T47D (cell line): ENCODE data around the gene AUTS2.

Experiments used
- DNase-seq, 2 experiments: peaks; one replicate each; pipeline versions ENCODE4 v3.0.0 to v3.0.0-alpha.2; 2011 to 2012; ENCODE audit warnings: low read depth in 1 of 2, low spot score in 1 of 2
- JUND ChIP-seq: IDR thresholded peaks from 2 replicates; pipeline ENCODE4 v1.6.1; 2012; ENCODE audit warnings: low read depth
- in situ Hi-C: cut with HindIII; loops from 2 replicates; pipeline ENCODE4 v1.10.0; 2016; ENCODE audit warnings: low sequenced_read_pairs, low pct_unique_long_range_greater_than_20kb

The AUTS2 gene

GRCh38 chr7:70730451-70731110 lies 1132.3 kb downstream of the AUTS2 start:
- no peak for TF ChIP-seq JUND
- no peak for DNase-seq
- in situ Hi-C loops, result no loop called here

- in situ Hi-C loops, result no loop called here
- no peak for TF ChIP-seq JUND
- no peak for DNase-seq
These were observed 1134.8 kb downstream of the AUTS2 start for GRCh38 chr7:70733090-70733489.

DNA sequence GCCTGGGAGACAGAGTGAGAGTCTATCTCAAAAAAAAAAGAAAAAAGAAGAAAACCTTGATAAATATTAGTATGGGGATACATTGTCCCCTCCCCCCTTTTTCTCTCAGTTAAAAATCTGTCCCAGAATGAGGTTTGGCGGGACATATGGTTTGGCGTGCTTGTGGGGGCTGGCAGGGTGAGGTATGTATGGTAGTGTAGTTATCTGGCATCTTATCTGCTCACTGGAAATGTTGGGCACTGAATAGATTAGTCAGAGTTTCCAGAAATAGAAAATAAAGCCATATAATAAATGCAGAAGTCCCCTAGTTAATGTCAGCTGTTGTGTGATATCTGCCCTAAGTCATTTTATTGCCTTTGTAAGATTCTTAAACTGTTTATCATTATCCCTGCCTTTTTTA lies 1136.1 kb downstream of the AUTS2 start:
- in situ Hi-C loops, result no loop called here
- no peak for TF ChIP-seq JUND
- no peak for DNase-seq

DNA sequence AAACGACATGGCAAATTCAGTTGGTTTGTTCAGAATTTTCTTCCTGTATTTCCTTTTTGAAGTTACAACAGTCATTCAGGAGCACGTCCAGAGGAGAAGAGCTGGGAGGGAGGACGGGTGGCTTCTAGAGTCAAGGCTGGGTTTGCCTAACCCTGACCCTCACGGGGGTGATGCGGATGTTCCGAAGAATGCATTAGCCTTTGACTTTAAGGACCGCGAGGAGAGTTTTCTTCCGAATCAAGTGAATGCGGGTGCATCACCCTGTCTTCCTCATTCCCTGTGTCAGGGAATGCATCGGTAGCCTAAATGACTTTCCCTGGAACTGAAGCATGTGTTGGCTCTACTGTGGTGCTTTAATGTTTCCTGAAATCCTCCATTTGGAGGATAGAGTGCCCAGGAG lies 1137.0 kb downstream of the AUTS2 start:
- in situ Hi-C loops, result no loop called here
- peak in 1 of 2 experiments; percentile 50 for DNase-seq
- TF ChIP-seq JUND, result no peak

- in situ Hi-C loops, result no loop called here
- peak in 1 of 2 experiments; percentile 61 for DNase-seq
These were observed 1138.6 kb downstream of the AUTS2 start for GRCh38 chr7:70736715-70737460.

DNA sequence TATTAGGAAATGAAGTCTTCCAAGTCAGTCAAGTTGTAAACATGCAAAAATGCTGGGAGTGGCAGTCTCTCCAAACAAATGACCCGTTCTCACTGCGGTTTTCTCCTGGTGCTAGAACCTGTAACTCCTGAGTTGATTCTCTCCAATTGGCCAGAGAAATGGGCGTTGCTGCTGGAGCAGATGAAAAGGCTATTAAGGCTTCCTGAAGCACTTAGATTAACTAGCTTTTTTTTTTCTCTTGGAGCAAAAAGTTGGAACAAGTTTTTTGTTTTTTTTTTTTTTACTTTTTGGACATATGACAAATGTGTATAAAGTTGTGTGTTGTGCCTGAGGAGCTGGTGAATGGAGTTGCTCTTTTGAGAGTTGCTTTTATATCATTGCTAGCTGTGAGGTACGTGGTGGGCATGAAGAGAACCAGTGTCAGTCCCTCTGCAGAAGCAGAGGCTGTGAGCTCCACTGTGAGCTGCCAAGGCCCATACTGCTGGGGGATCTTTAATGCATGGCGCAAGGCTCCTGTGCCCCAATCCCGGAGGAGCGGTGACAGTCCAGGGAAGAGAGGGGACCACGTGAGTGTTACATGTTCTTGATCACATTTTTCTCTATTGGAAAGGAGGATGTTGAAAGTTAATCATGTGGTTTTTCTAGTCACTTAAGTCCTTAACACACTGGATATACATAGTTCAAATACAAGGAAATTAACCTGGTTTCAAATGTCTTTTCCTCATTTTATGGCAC lies 1140.0 kb downstream of the AUTS2 start:
- in situ Hi-C loops, result no loop called here
- peak; percentile 59 to 97 for DNase-seq
- TF ChIP-seq JUND, result no peak

More at GRCh38 chr7:70736715-70737460, 1138.6 kb downstream of the AUTS2 start:
- TF ChIP-seq JUND, result no peak

DNA sequence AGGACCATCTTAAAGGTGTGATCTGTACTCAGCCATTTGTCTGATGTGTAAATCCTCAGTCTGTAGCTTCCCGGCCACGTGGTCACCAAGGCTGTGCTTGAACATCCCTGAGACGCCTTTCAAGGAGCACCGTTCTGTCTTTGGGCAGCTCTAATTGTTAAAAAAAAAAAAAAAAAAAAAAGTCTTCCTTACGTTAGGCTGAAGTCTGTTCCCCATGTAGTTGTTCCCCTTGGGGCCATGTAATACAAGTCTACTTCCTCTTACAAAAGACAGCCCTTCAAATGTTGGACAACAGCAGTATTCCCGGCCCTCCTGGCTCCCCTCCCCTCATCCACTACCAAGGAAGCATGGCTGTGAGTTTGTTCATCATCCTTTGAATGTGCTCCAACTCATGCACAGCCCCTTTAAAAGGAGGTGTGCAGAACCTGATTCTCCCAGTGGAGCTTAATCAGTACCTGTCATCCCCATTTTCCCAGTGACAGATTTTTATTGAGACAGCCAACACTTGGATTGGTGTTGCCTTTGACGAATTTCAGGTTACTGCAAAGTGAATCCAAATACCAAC lies 1141.5 kb downstream of the AUTS2 start:
- in situ Hi-C loops, result no loop called here
- no peak for TF ChIP-seq JUND
- peak in 1 of 2 experiments; percentile 54 for DNase-seq

DNA sequence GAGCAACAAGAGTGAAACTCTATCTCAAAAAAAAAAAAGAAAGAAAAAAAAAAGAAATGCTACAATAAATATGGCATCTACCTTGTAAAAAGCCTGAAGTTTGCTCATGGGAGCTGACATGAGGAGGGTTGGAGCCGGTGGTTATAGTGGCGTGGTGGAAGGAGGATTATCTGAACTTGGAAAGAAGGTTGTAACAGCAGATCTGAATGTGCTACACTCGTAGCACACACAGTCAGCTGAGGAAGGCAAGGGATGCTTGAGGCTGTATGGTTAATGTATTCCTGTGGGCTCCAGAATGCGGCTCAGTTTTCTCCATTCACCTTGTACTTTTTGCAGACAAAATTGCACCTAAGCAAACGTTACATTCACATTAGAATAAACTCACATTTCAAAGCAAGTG lies 1143.4 kb downstream of the AUTS2 start:
- no peak for TF ChIP-seq JUND
- DNase-seq, result no peak
- in situ Hi-C loops, result no loop called here

DNA sequence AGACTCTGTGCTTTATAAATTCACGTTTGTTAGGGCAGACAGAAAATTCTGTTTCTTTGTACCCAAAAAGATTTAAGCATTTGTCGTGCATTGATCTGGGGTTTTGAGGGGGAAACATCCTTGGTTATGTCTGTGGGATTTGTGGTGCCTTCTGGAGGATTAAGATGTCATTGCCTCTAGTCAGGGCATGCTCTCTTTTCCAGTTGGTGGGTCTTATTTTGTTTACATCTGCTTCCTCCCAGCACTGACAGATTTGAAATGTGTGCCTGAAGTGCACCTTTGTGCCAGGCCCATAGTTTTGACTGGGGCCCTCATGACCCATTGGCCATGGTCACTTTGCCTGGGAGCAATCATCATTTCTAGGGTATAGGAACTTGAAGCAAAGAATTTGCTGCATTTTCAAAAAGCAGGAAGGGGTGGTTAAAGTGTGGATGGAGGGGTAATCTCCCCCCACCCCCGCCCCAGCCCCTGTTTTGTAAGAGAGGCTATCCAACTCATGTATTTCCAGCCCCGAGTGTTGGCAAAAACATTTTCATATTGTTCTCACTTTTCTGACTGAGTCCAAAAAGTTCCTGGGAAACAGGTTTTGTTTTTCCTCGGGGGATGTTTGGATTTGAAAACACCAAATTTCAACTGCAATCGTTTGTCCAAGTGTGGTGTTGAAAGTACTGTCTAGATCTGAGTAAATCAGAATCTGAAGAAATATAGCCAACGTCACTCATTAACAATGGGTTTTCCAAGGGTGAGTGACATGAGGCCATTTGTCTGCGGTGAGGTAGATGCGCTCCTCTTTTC lies 1145.5 kb downstream of the AUTS2 start:
- DNase-seq, result peak in 1 of 2 experiments; percentile 87
- no peak for TF ChIP-seq JUND
- in situ Hi-C loops, result no loop called here

DNA sequence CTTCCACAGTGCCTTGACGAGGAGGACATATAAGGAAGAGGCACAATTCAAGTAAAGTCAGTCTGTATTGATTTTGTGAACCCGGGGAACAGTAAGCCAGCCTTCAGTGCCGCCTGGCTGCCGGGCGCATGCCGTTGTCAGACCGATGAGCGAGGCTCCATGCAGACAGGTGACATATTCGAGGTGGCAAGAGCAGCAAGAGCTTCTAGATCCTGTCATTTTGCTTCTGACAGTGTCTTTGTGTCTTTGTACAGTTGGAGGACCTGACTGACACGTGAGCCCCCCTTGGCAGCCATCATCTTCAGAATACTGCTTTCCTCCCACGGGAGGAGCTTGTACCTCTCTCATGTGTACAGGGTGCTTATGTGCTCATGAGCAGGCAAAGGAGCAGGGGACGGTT lies 1146.2 kb downstream of the AUTS2 start:
- TF ChIP-seq JUND, result no peak
- DNase-seq, result no peak
- in situ Hi-C loops, result no loop called here

DNA sequence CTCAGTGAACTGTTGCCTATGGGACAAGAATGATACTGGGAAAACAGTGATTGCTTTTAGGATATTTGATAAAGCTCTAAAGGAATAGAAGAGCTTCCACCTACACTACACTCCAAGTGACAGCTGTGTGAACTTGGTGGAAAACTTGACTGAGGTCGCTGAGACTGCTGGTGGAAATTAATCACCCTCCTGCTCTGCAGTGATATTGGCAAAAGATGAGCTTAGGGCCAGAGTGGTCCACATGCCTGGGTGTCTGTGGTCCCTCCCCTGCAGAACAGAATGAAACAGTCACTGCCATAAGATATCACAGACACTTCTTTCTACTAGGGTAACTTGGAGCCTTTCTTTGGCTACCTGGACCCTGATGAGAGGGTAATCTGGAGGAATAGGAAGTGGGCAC lies 1151.6 kb downstream of the AUTS2 start:
- in situ Hi-C loops, result no loop called here
- TF ChIP-seq JUND, result no peak
- no peak for DNase-seq

- TF ChIP-seq JUND, result no peak
- in situ Hi-C loops, result no loop called here
- DNase-seq, result no peak
These were observed 1153.6 kb downstream of the AUTS2 start for GRCh38 chr7:70751895-70752294.
